Hematopoietic multipotent progenitor cell treated with erythropoietin and hydrocortisone succinate and interleukin-3 and kit ligand, for 4 days (in vitro differentiated cells): Measurements from ENCODE around the gene TECPR1.

ENCODE experiments used
- DNase-seq: peaks from one replicate; pipeline ENCODE4 v3.0.0-alpha.2; 2015

Gene TECPR1, protein sequence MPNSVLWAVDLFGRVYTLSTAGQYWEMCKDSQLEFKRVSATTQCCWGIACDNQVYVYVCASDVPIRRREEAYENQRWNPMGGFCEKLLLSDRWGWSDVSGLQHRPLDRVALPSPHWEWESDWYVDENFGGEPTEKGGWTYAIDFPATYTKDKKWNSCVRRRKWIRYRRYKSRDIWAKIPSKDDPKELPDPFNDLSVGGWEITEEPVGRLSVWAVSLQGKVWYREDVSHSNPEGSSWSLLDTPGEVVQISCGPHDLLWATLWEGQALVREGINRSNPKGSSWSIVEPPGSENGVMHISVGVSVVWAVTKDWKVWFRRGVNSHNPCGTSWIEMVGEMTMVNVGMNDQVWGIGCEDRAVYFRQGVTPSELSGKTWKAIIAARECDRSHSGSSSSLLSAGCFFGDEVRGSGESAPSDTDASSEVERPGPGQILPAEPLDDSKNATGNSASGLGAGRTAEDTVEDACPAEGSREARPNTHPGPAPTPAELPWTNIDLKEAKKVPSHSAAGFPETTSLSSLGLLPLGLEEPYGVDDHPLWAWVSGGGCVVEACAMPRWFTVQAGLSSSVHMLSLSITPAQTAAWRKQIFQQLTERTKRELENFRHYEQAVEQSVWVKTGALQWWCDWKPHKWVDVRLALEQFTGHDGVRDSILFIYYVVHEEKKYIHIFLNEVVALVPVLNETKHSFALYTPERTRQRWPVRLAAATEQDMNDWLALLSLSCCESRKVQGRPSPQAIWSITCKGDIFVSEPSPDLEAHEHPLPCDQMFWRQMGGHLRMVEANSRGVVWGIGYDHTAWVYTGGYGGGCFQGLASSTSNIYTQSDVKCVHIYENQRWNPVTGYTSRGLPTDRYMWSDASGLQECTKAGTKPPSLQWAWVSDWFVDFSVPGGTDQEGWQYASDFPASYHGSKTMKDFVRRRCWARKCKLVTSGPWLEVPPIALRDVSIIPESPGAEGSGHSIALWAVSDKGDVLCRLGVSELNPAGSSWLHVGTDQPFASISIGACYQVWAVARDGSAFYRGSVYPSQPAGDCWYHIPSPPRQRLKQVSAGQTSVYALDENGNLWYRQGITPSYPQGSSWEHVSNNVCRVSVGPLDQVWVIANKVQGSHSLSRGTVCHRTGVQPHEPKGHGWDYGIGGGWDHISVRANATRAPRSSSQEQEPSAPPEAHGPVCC

DNA sequence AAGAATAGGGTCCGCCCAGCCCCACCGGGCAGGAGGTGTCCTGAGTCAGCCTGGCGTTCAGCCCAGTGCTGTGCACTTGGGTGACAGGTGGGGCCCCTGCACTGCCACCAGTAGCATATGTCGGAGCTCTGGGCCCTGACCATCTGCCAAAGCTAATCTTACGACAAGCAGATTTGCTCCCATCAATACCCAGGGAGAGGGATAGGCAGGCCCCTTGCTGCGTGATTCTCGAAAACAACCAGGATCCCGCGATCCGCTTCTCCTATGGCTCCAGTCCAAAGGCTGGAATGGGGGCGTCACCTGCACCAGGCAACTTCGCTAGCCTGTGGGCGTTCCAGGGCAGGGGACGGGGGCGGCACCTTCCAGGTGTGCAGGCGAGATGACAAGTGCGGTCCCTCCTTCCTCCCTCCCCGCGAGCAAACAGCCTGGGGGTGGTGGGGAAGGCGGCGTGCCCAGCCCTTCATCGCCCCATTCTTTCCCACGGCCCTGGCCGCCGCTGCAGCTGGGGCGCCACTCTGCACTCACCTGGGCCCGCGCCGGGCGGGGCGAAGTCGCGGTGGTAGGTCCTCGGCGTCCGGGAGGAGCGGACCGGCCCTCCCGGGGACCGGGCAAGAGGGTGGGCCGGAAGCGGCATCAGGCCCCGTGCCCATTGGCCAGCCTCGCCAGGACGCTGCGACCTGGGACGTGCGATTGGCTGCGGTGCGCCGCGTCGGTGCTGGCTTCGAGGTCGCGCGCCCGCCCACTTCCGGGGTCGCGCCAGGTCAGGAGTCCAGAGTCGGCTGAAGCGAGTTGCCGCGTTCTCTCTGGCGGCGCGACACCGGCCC, at the start of gene TECPR1:
TSS of gene TECPR1 (minus strand) at position 632 of the 824 bp plus-strand sequence. CDS start 6,086 bp downstream, outside the sequence.
- DNase-seq, result peak; percentile 96

DNA sequence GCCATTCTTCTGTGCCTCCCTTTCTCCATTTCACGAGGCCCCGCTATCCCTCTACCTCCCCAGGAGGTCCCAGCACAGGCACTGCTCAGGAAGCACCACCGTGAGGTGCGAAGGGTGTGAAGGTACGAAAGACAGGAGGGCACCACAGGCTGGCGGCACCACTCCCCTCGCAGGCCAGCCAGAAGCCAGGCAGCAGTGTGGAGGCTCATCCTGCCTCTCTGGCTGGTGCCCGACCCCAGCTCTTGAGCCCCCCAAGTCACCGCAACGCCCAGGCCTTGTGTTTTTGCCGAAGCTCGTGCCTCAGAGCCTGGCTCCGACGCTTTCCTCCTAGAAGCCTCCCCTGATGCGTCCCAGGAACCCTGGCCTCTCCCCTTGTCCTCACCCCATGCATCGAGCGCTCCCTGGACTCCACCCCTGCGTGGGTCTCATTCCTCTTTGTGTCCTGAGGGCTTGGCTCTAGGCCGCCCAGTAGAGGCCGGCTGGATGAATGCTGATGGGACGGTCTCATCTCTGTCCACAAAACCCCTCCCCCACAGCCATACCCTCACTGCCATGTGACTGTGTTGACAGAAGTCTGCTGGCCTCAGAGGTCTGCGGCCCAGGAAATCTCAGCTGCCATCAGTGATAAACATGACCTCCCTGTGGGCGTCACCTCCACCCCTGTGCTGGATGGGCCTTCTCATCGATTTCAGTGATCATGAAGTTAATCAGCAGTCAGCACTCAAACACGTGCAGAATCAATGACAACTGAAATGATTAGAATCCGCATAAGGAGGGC, 48.8 kb upstream of the TECPR1 start:
- no peak for DNase-seq

DNA sequence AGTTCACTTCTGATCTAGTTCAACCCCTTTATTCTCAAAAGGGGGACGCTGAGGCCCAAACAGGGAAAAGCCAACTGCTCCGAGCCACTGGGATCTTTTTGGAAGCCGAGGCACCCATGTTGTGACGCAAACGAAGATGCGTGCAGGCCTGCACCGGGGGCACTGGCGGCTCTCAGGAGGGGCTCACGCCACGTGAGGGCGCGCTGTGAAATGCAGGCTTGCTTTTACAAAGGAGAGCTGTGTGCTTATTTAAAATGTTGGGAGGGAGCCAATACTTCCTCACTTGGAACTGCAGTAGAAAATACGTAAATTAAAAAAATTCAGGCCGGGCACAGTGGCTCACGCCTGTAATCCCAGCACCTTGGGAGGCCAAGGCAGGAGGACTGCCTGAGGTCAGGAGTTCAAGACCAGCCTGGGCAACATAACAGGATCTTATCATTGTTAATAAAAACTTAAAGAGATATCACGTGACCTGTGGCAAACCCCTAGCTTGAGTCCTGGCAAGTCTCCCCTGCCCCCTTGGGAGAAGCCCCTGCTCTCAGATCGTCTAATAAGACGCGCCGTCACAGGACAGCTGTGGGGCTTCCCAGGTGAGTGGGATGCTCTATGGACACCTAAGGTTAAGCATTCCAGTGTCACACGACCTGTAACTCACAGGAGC, 45.7 kb upstream of the TECPR1 start:
- DNase-seq, result no peak

DNA sequence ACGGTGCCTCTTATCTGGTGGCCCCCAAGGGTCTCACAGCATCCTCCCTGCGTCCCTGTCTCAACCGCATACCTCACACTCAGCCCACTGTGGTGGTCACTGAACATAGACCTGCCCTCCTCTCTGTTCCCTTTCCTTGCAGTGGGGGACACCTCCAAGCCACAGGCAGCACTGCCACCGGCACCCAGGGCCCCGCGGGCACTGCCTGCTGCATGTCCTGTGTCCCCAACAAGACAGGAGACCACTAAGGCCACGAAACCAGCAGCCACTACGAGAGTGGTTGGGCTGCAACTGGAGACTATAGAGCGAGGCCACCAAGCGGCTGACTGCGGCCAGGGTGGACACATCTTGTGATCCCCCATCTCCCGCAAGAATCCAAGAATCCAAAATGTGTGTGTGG, 44.8 kb upstream of the TECPR1 start:
- no peak for DNase-seq

DNA sequence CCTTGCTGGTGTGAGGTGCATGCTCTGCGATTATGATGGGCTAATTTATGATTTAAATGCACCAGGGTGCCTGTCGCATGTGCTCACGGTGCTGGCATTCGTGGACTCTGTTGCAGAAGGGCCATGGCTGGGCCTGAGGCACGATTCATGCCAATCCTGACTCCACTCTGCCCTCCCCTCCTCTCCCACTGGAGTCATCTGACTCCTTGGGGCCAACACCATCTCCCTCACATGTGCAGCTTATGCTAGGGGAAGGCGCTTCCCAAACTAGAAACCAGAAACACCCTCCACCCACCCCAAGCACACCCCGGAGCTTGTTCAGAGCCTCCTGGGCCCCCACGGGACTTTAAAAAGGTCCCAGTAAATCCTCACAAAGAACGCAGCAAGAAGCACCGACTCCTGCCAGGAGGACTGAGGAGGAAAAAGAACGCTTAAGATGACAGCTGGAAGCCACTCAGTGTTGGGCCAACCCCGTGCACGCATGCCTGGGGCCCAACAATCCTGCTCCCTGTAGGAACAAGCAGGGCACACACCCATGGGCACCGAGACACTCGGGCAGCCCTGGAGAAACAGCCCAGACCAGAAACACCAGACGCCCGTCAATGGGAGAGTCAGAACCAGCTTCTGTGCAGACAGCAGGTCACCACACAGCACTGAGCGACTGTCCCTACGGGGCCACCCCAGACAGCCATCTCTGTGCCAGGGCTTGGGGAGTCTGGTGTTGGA, 43.6 kb upstream of the TECPR1 start:
- no peak for DNase-seq

DNA sequence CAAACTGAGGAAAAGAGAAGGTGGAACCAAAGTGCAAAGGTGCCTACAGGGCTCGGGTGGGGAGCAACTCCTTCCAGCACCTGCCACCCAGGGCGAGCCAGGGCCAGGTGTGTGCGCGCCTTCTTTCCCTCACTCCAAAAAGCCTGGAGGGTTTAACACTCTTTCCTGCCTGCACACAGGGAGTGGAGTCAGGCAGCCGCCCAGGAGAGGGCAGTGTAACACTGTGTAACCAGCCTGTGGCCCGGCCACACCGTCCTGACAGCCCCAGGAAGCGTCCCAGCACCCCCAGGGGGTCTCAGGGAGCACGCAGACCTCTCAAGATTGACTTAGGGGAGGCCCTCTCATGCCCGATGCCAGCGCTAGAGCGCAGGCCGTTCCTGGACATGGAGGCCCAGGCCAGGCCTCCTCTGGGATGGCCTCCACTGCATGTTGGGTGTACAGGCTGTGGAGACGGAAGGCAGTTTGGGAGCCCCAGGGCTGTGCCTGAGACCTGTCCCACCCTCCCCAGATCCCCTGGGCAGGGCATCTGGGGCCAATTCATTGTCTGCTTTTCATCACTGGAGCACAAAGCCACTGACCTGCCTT, 42.9 kb upstream of the TECPR1 start:
- peak; percentile 70 for DNase-seq

DNA sequence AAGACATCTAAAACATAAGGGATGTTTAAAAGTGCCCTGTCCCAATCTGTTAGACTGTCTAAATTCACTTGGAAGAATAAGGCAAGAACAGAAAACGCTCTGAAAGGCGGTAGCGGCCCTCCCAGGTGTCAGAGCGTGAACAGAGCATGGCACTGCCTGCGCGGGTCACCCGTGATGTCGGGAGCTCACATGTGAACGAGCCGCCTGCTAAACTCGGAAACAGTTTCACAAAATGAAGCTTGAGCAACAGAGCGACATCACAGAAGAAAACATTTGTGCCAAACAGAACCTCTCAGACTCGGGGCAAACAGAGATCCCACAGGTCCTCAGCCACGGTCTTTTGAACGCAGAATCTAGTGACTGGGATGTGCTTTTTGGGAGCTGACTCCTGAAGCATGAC, 42.3 kb upstream of the TECPR1 start:
- no peak for DNase-seq

DNA sequence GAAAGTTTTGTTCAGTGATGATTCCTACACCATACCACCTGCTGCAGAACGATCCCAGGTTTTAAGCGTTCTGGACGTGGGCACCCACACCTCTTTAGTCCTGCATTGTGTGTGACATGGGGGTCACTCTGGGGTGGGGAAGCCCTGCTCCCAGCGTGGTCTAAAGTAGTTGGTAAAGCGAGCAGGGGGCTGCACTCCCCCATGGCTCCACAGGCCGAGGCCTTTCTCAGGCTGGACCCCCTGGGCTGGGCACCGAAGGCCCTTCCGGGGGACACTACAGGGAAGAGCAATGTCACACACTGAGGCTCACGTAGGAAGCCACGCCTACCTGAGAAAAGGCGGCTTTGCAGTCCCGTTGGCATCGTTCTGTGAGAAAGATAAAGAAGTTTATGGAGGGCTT, 41.7 kb upstream of the TECPR1 start:
- no peak for DNase-seq

DNA sequence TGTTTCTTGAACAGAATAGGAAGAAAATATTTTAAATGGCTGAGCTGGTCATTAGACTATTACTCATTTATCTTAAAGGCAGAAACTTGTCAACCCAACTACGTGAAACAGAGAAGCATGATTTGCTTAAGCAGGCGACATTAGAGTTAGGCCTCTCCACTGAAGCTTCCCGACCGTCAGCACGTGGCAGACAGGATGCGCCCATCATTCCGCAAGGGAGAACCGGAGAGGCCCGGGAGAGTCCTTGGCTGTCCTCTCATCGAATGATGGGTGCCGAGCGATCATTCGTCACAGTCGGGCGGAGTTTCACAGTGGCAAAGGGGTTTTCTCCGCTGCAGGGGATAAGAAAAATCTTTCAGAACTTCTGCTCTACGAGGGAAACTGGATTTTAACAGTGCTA, 41.2 kb upstream of the TECPR1 start:
- no peak for DNase-seq

DNA sequence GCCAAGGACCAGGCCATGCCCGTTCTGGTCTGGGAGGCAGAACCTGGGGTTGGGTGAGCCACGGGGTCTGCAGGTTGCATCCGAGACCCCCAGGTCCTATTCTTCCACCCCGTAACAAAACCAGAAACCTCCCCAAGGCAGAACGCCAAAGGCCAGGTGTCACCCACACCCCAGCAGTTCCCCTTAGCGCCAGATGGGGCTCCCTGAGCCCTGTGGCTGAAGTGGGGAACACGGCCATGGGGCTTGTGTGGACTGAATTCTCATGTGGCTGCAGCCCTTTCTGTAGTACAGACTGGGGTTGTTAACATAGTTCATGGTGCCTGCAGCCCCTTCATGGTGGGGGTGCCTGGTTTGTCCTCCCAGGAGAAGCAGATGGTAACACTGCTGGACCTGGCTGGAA, 39.7 kb upstream of the TECPR1 start:
- DNase-seq, result no peak

DNA sequence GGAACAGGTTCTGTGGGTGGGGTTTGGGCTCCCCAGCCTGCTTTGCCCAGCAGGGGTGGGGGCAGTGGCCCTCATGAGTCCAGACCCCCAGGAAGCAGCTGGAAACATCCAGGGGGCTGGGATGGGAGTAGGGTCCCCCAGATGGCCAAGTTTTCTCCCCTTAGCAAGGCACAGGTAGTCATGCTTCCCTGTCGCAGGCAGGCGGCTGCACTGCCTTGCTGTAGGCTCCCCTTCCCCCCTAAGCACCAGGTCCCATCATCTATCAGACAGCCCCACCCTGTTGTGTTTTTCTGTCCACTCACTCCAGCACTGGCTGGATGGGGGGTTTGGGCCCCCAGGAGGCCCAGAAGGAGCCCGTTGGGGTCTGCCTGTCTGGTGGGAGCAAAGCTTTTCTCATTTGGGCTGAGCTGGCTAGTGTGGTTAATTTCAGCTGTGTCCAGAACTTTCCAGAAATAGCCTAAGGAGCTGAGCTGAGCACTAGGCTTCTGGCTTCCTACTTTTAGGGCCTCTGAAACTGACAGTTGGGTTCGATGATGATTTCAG, 37.4 kb upstream of the TECPR1 start:
- no peak for DNase-seq

DNA sequence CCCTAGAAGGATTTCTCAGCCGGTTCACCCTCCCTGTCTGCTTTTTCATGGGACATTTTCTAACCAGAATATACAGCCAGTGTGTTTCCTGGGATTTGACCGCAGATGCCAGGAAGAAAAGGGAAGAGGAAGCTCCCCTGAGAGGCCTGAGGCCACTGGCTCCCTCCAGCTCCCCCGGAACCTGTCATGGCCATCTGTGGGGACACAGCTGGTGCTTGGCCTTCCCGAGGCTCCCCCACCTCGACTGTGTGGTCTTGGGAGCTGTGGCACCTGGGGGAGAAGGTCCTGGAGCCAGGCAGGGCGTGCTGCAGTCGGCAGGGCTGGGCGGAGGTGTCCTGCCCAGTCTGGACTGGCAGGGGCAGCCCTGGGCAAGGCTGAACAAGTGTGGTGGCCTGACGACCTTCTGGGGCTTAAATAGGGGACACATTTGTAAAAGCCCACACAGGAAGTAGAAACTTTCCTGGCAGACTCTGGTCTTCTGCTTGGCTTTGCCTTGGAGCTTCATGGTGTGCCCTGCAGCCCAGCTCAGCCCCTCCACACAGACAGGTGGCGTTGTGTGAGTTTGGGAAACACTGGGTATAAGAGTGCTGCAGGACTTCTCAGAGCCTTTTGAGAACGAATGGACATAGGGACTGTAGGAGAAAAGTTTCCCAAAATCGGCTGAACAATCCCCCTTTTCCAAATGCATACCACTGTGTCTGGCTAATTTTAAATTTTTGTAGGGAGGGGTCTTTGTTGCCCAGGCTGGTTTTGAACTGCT, 36.2 kb upstream of the TECPR1 start:
- DNase-seq, result no peak

DNA sequence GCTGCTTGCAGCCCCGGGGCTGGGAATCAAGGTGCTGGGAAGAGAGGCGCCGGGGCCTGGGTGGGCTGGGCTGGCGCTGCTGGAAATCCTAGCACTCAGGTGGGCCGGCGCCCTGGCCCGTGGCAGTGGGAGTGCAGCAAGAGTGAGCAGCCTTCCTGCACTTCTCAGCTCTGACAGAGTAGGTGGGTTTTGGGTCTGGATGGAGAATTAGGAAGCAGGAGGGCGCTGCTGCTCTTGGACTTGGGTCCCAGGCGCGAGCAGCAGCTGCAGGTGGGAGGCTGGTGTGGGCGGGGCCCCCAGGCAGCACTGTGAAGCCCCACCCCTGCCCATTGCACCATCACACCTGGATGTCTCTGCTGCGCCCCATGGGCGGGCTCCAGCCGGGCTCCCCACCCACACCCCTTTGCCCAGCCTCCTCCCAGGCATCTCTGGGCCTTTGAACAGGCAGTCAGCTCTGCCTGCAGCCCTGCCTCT, 35.5 kb upstream of the TECPR1 start:
- DNase-seq, result no peak

DNA sequence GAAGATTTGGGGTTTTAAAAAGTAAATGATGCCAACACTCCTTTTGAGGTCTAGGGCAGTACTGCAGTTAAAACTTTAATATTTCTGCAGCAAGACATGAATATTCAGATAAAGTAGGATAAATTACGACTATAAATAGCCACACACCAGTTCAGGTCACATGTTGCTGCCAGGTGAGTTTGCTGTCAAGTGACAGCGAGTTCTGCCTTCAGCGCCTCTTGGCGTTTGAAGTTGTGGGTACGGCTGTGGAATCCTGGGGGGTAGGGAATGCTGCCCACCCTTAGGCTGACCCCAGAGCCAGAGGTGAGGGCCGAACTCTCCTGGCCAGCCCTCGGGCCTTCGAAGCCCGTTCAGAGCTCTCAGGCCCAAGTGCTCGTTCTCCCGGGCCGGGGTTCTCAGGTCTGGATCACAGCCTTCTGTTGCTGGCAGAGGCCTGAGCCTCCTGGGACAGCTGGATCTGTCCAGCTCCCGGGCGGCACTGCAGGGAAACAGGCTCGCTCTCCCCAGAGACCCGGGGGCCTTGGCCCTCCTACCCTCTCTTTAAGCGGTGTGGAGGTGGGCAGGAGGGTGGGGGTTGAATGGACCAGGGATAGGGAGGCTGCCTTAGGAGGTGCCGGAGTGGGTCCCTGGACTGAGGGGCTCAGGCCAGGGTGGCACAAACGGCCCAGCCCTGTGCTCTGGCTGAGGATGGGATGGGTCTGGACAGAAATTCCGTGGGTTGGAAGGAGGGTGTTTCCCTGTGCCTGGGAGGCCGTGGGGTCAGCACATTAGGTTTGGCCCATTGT, 34.9 kb upstream of the TECPR1 start:
- DNase-seq, result no peak

DNA sequence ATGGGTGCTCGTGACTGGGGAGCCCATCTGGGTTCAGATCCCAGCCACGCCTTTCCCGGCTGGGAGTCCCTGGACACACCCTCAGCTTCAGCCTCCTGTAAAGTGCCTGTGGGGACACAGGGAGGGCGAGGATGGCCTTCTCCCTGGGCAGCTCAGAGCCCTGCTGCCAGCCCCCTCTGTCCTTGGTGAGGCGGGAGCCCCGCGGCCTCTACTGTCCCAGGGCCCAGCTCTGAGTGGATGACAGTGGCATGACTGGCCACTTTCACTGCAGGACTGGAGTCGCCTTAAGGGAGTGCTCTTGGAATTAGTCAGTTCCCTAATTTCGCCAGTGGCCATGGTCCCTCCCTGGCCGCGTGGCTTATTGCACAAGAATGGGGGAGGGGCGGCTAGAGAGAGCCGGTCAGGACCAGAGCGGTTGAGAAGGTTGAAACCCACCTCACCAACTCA, 34.1 kb upstream of the TECPR1 start:
- DNase-seq, result no peak

DNA sequence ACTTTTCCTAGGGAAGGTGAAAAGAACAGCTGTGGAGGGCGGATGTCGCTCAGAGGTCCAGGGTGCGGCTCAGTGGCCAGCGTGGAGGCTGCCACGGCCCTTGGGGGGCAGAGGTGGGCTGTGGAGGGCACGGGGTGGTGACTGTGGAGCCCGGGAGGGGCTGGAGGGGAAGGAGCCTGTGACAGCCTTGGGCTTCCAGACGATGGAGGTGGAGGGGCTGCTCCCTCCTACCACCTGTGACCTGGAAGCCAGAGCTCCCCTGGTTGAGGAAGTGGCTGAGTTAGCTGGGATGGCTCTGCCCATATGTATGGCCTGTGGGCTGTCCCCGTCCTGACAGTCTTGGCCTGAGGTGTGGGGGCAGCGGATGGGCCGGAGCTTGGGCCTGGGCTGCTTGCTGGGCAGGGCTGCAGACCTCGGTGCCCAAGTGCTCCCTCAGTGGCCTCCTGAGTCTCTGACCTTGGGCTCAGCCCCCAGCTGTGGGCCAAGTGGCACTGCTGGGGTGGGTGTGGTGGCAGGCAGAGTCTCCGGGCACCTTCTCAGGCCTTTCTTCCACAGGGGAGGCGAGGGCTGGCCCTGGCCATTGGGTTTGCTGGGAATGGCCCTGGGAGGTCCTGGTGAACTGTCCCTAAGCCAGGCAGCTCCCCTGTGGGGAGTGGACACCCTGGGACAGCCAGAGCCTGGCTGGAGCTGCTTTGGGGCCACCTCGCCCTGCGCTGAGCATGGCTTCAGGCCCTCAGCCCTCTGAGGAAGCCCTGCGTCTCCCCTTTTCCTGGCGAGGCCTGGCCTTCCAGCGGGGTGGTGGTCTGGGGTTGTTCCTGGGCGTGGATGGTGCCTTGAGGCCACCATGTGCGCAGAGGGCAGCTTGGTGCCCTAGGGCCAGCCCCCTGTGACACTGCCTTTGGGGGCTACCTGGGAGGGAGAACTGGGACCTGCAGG, 33.4 kb upstream of the TECPR1 start:
- no peak for DNase-seq
